ENCODE measurements around the gene JDP2. TPM values are rescaled to one million over a fixed set of nuclear protein-coding genes. Genes with fewer than 3 reads are reported as not detected.

The JDP2 gene
- total RNA-seq, 1 experiment from 2014 or later, result 5.9 TPM

DNA sequence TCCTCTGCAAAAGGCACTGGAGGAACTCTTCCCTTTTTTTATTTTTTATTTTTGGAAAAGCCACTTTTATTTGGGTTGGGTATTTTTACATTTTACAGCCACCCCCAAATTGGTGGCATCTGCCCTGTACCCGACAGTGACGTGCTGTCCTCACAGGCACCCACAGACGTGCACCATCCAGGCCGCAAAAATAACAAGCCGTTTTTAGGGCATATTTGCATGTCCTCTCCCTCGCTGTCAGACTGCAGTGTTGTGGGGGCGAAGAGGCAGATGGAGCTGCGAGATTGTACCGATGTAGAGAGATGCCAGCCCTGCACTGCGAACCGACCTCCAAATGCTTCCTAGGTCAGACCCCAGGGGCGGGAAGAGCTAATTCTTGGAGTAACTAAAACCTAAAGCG, 12.2 kb downstream of the JDP2 start:
- intact Hi-C loops (cut with micrococcal nuclease; ENCODE audit: unreplicated experiment), result no loop called here
- POLR2A ChIA-PET (ENCODE audit: low non-redundant PET), result no interaction called here

DNA sequence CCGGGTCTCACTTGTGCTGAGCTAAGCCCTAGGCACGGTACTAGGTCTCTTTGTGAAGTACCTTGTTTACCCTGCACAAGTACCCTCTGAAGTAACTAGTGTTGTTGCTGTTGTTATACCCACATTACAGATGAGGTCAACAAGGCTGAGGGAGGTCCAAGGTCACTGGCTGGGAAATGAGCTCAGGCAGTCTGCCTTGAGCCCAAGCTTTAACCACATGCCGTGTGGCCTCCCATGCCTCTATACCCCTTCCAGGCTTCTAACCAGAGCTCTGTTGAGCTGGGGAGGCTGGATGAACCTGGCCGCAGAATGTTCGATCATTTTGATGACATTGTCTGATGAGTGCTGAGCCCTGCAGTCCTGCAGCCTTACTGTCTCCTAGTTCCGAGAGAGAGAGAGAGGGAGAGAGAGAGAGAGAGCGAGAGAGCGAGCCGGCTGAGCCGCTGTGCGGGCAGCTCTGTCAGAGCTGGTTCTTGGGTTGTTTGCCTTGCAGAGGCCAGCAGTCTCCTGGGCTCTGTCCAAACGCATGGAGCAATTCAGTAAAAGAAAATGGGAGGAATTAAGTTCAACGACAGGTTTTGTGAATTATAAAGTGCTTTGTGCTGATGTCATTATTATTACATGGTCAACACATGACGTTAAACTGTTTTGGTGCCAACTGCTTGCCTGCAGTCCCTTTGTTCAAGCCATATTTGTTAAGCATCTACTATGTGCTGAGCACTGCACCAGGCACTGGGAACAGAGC, 13.1 kb downstream of the JDP2 start:
- no peaks in the 10 kb centered on the region for H3K9me3 ChIP-seq (ENCODE audit: low read depth, low read length, poor library complexity, severe bottlenecking)
- no peak overlapping the region for H3K27ac ChIP-seq (ENCODE audit: low read depth, low read length, poor library complexity, severe bottlenecking)
- no peak for DNase-seq (ENCODE audit: low spot score)
- H3K4me3 ChIP-seq (ENCODE audit: low read depth, low read length, poor library complexity, severe bottlenecking), result no peak overlapping the region
- H3K4me1 ChIP-seq (ENCODE audit: insufficient read depth, low read length, poor library complexity, severe bottlenecking), result peaks cover 5% of the 10 kb centered on the region
- BruUV-seq (replicated peaks), result no TSS peak
- H3K36me3 ChIP-seq (ENCODE audit: insufficient read depth, low read length, poor library complexity, severe bottlenecking), result peaks cover 6% of the 10 kb centered on the region
- POLR2A ChIA-PET (ENCODE audit: low non-redundant PET), result interaction anchor here (0.6 kb wide), 1 partner anchor 635 kb away, joined by 3 read pairs; no protein-coding TSS in a partner anchor
- TF ChIP-seq, protein P1, sequence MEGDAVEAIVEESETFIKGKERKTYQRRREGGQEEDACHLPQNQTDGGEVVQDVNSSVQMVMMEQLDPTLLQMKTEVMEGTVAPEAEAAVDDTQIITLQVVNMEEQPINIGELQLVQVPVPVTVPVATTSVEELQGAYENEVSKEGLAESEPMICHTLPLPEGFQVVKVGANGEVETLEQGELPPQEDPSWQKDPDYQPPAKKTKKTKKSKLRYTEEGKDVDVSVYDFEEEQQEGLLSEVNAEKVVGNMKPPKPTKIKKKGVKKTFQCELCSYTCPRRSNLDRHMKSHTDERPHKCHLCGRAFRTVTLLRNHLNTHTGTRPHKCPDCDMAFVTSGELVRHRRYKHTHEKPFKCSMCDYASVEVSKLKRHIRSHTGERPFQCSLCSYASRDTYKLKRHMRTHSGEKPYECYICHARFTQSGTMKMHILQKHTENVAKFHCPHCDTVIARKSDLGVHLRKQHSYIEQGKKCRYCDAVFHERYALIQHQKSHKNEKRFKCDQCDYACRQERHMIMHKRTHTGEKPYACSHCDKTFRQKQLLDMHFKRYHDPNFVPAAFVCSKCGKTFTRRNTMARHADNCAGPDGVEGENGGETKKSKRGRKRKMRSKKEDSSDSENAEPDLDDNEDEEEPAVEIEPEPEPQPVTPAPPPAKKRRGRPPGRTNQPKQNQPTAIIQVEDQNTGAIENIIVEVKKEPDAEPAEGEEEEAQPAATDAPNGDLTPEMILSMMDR (conservative IDR thresholded peaks at IDR 0.05; ENCODE audit: low read depth, low read length), result no peak
- TF ChIP-seq EZH2 (IDR thresholded peaks at IDR 0.05; ENCODE audit: borderline replicate concordance, low read depth, low read length, poor library complexity, severe bottlenecking), result no peak
- CTCF ChIA-PET, result no interaction called here
- no peaks in the 10 kb centered on the region for H3K27me3 ChIP-seq (replicated peaks; ENCODE audit: insufficient read depth, low read depth, low read length, poor library complexity)
- intact Hi-C loops (cut with micrococcal nuclease; ENCODE audit: unreplicated experiment), result no loop called here

More for the DNA sequence above, 12.2 kb downstream of the JDP2 start:
- TF ChIP-seq, protein P1 (conservative IDR thresholded peaks at IDR 0.05; ENCODE audit: low read depth, low read length), result no peak
- TF ChIP-seq EZH2 (IDR thresholded peaks at IDR 0.05; ENCODE audit: borderline replicate concordance, low read depth, low read length, poor library complexity, severe bottlenecking), result no peak
- peaks cover 6% of the 10 kb centered on the region for H3K36me3 ChIP-seq (ENCODE audit: insufficient read depth, low read length, poor library complexity, severe bottlenecking)
- H3K27me3 ChIP-seq (replicated peaks; ENCODE audit: insufficient read depth, low read depth, low read length, poor library complexity), result no peaks in the 10 kb centered on the region
- BruUV-seq (replicated peaks), result no TSS peak
- no peak for DNase-seq (ENCODE audit: low spot score)
- no peak overlapping the region for H3K27ac ChIP-seq (ENCODE audit: low read depth, low read length, poor library complexity, severe bottlenecking)
- H3K4me1 ChIP-seq (ENCODE audit: insufficient read depth, low read length, poor library complexity, severe bottlenecking), result peaks cover 5% of the 10 kb centered on the region
- no peak overlapping the region for H3K4me3 ChIP-seq (ENCODE audit: low read depth, low read length, poor library complexity, severe bottlenecking)
- CTCF ChIA-PET, result no interaction called here
- H3K9me3 ChIP-seq (ENCODE audit: low read depth, low read length, poor library complexity, severe bottlenecking), result no peaks in the 10 kb centered on the region

DNA sequence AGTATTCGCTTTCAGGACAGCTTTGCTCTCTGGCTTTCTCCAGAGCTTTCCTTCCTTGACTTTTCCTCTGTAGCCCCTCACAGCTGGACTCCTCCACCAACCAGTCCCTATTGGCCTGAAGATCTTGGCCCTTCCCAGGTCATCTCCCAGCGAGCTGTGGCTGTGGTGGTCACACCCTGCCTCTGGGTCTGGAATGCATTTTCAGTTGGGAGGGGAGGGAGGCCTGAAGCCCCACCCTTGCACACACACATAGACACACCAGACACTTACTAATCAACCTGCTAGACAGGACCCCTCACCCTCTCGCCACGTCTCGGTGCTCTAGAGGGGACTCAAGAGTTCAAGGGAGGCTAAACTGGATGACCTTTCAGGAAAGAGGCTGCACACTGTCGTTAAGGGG, 13.9 kb downstream of the JDP2 start:
- no peak for TF ChIP-seq EZH2 (IDR thresholded peaks at IDR 0.05; ENCODE audit: borderline replicate concordance, low read depth, low read length, poor library complexity, severe bottlenecking)
- TF ChIP-seq, protein P1 (conservative IDR thresholded peaks at IDR 0.05; ENCODE audit: low read depth, low read length), result no peak
- Histone ChIP-seq H3K27ac (ENCODE audit: low read depth, low read length, poor library complexity, severe bottlenecking) (no peak overlapping the region), H3K9me3 (ENCODE audit: low read depth, low read length, poor library complexity, severe bottlenecking) (no peaks in the 10 kb centered on the region), H3K27me3 (replicated peaks; ENCODE audit: insufficient read depth, low read depth, low read length, poor library complexity) (no peaks in the 10 kb centered on the region), H3K36me3 (ENCODE audit: insufficient read depth, low read length, poor library complexity, severe bottlenecking) (peaks cover 6% of the 10 kb centered on the region), H3K4me1 (ENCODE audit: insufficient read depth, low read length, poor library complexity, severe bottlenecking) (peaks cover 5% of the 10 kb centered on the region), H3K4me3 (ENCODE audit: low read depth, low read length, poor library complexity, severe bottlenecking) (no peak overlapping the region)
- ChIA-PET POLR2A (ENCODE audit: low non-redundant PET) (no interaction called here), CTCF (no interaction called here)
- no peak for DNase-seq (ENCODE audit: low spot score)
- intact Hi-C loops (cut with micrococcal nuclease; ENCODE audit: unreplicated experiment), result no loop called here
- no TSS peak for BruUV-seq (replicated peaks)
